ENCODE results near the gene SASS6. TPM values are rescaled to one million over a fixed set of nuclear protein-coding genes. Genes with fewer than 3 reads are reported as not detected.

Gene SASS6
- total and polyA plus RNA-seq, 2 donors (not counting 3 experiments of a cell fraction or from before 2014, with no cell fraction given) = 0.44 to 7.3 TPM

DNA sequence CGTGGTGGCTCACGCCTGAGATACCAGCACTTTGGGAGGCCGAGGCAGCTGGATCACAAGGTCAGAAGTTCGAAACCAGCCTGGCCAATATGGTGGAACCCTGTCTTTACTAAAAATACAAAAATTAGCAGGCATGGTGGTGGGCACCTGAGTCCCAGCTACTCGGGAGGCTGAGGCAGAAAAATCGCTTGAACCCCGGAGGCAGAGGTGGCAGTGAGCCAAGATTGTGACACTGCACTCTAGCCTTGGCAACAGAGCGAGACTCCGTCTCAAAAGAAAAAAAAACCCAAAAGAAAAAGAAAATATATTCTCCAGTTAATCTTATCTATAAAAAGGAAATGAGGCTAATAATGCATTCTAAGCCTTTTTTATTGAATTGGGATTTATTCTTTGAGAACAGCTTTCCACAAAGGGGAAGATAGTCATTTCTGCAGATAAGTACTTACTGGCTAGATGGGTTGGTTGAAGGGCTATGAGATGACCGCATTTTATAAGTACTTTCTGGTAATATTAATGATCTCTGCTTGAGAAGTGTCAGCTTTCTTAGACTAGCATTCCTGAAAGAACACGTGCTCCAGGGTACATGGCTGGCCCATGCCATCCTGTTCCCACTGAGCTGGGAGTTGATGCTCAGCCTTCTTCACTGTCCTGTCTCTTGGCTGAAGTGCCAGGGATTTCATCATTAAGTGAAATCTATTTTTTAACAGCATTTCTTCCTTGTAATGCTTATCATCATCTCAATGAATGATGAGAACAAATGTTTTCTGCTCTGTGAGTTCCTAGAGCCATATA lies 57.9 kb downstream of the SASS6 start:
- no TSS peak for BruUV-seq (replicated peaks)
- Histone ChIP-seq H3K9me1 (replicated peaks; ENCODE audit: control insufficient read depth, extremely low read depth, insufficient read depth, low read length) (no peaks in the 10 kb centered on the region), H3K4me3 (replicated peaks in 1 of 3; ENCODE audit: insufficient read depth in 1 of 3, low read depth in 1 of 3, low read length in 3 of 3) (no peak overlapping the region), H3K4me1 (ENCODE audit: control insufficient read depth, extremely low read depth, insufficient read depth, low read length) (peaks cover 4% of the 10 kb centered on the region), H3K36me3 (ENCODE audit: control insufficient read depth in 2 of 2, extremely low read depth in 1 of 2, insufficient read depth in 2 of 2, low read length in 2 of 2) (peaks cover 0 to 17% of the 10 kb centered on the region in 2 experiments), H3K27ac (ENCODE audit: insufficient read depth, low read depth, low read length) (no peak overlapping the region), H3K79me2 (ENCODE audit: control insufficient read depth, insufficient read depth, low read length) (peaks cover 4% of the 10 kb centered on the region), H3K9ac (replicated peaks; ENCODE audit: extremely low read depth, insufficient read depth, low read length) (no peak overlapping the region), H2AFZ (ENCODE audit: low read depth, low read length) (no peak overlapping the region), H3K4me2 (ENCODE audit: insufficient read depth, low read length) (no peak overlapping the region), H3K9me3 (replicated peaks; ENCODE audit: control insufficient read depth, insufficient read depth, low read length) (no peaks in the 10 kb centered on the region), H4K20me1 (replicated peaks; ENCODE audit: control insufficient read depth, extremely low read depth, insufficient read depth, low read length) (peaks cover 2% of the 10 kb centered on the region), H3K27me3 (ENCODE audit: control insufficient read depth in 2 of 2, insufficient read depth in 2 of 2, low read length in 2 of 2) (no peaks in the 10 kb centered on the region)
- dilution Hi-C loops (cut with MboI; ENCODE audit: extremely low pct_ligation_motif_present, low sequenced_read_pairs) = no loop called here
- ChIA-PET CTCF (no interaction called here), POLR2A (interaction anchor here (0.6 kb wide), 1 partner anchor 11 kb away, joined by 3 read pairs; no protein-coding TSS in a partner anchor)
- DNase-seq (ENCODE audit: low read depth, low spot score) = no peak
- no peak for TF ChIP-seq GATA2 (IDR thresholded peaks at IDR 0.05; ENCODE audit: insufficient read depth, insufficient read length, low read depth, low read length)
- TF ChIP-seq MYC (IDR thresholded peaks at IDR 0.05; ENCODE audit: low read depth, low read length) = no peak
- TF ChIP-seq, protein P1, sequence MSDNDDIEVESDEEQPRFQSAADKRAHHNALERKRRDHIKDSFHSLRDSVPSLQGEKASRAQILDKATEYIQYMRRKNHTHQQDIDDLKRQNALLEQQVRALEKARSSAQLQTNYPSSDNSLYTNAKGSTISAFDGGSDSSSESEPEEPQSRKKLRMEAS (IDR thresholded peaks at IDR 0.05; ENCODE audit: insufficient read depth, insufficient read length) = no peak
- TF ChIP-seq, protein P2, sequence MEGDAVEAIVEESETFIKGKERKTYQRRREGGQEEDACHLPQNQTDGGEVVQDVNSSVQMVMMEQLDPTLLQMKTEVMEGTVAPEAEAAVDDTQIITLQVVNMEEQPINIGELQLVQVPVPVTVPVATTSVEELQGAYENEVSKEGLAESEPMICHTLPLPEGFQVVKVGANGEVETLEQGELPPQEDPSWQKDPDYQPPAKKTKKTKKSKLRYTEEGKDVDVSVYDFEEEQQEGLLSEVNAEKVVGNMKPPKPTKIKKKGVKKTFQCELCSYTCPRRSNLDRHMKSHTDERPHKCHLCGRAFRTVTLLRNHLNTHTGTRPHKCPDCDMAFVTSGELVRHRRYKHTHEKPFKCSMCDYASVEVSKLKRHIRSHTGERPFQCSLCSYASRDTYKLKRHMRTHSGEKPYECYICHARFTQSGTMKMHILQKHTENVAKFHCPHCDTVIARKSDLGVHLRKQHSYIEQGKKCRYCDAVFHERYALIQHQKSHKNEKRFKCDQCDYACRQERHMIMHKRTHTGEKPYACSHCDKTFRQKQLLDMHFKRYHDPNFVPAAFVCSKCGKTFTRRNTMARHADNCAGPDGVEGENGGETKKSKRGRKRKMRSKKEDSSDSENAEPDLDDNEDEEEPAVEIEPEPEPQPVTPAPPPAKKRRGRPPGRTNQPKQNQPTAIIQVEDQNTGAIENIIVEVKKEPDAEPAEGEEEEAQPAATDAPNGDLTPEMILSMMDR (IDR thresholded peaks at IDR 0.05; ENCODE audit: extremely low read depth in 1 of 2, insufficient read depth in 1 of 2, low read depth in 1 of 2, low read length in 2 of 2) = no peak
- no peak for TF ChIP-seq POLR2A (IDR thresholded peaks at IDR 0.05; ENCODE audit: low read depth, low read length)
- TF ChIP-seq POLR2AphosphoS5 (IDR thresholded peaks at IDR 0.05; ENCODE audit: insufficient read depth, low read depth, low read length) = no peak
- no peak for TF ChIP-seq JUN (IDR thresholded peaks at IDR 0.05; ENCODE audit: borderline replicate concordance, insufficient read depth, insufficient read length, low read depth)
- no peak for TF ChIP-seq FOS (IDR thresholded peaks at IDR 0.05; ENCODE audit: borderline replicate concordance, insufficient read depth, low read length)
- TF ChIP-seq EZH2 (IDR thresholded peaks at IDR 0.05; ENCODE audit: borderline replicate concordance, low read depth, low read length, severe bottlenecking) = no peak
- intact Hi-C loops (cut with micrococcal nuclease) = no loop called here
- FAIRE-seq = no peak
